Mesenchymal stem cell (in vitro differentiated cells and primary cell): Measurements from ENCODE around the gene NR2F1-AS1.

ENCODE experiments used
- DNase-seq: peaks from one replicate; pipeline ENCODE4 v3.0.0-alpha.2; 2013
- H2AFZ ChIP-seq: one replicate; pipeline ENCODE4 v1.6.1; 2013; ENCODE audit warnings: low read depth, mild to moderate bottlenecking, control low read depth, inconsistent platforms, low read length, moderate library complexity
- H2AK5ac ChIP-seq: 2 replicates; pipeline ENCODE4 v1.6.1; 2013; ENCODE audit warnings: low read length, moderate library complexity, mild to moderate bottlenecking, inconsistent platforms; ENCODE audit not compliant: severe bottlenecking
- H2BK120ac ChIP-seq: one replicate; pipeline ENCODE4 v1.6.1; 2013; ENCODE audit warnings: low read depth, mild to moderate bottlenecking, inconsistent platforms, low read length, moderate library complexity
- H2BK12ac ChIP-seq, 2 experiments: one replicate each; pipeline ENCODE4 v1.6.1; 2013; ENCODE audit warnings: inconsistent platforms in 2 of 2, low read length in 2 of 2, mild to moderate bottlenecking in 2 of 2, moderate library complexity in 2 of 2, control low read depth in 1 of 2
- H2BK15ac ChIP-seq: one replicate; pipeline ENCODE4 v1.6.1; 2013; ENCODE audit warnings: mild to moderate bottlenecking, low read depth, inconsistent platforms; ENCODE audit not compliant: poor library complexity, severe bottlenecking
- H2BK5ac ChIP-seq: 2 replicates; pipeline ENCODE4 v1.6.1; 2013; ENCODE audit warnings: low read depth, mild to moderate bottlenecking, low read length, control low read depth, inconsistent platforms; ENCODE audit not compliant: poor library complexity, severe bottlenecking
- H3K14ac ChIP-seq, 2 experiments: one replicate each; pipeline ENCODE4 v1.6.1; 2013; ENCODE audit warnings: inconsistent platforms in 2 of 2, low read length in 2 of 2, control low read depth in 1 of 2, mild to moderate bottlenecking in 1 of 2, moderate library complexity in 1 of 2
- H3K18ac ChIP-seq, 2 experiments: one replicate each; pipeline ENCODE4 v1.6.1; 2013; ENCODE audit warnings: inconsistent platforms in 2 of 2, low read length in 2 of 2, control low read depth in 1 of 2, low read depth in 1 of 2, mild to moderate bottlenecking in 1 of 2
- H3K23ac ChIP-seq, 2 experiments: one replicate each; pipeline ENCODE4 v1.6.1; 2013; ENCODE audit warnings: inconsistent platforms in 2 of 2, low read length in 2 of 2, mild to moderate bottlenecking in 2 of 2, moderate library complexity in 2 of 2, control low read depth in 1 of 2
- H3K27ac ChIP-seq: 2 replicates; pipeline ENCODE4 v1.5.1; 2013; ENCODE audit warnings: mild to moderate bottlenecking, moderate library complexity, low read length, control low read depth, inconsistent platforms; ENCODE audit not compliant: poor library complexity, severe bottlenecking
- H3K27me3 ChIP-seq, 2 experiments: 2 replicates each; pipeline versions ENCODE4 v1.6.1 to v1.7.0; 2013; ENCODE audit warnings: low read length in 2 of 2, mild to moderate bottlenecking in 2 of 2, moderate library complexity in 2 of 2, control low read depth in 1 of 2, inconsistent platforms in 1 of 2; ENCODE audit not compliant: control insufficient read depth in 1 of 2, insufficient read depth in 1 of 2
- H3K36me3 ChIP-seq, 2 experiments: 2 replicates each; pipeline versions ENCODE4 v1.6.1 to v1.7.0; 2013; ENCODE audit warnings: low read length in 2 of 2, control low read depth in 1 of 2, inconsistent platforms in 1 of 2, low read depth in 1 of 2, mild to moderate bottlenecking in 1 of 2; ENCODE audit not compliant: insufficient read depth in 2 of 2, control insufficient read depth in 1 of 2
- H3K4ac ChIP-seq, 2 experiments: one replicate each; pipeline ENCODE4 v1.6.1; 2013; ENCODE audit warnings: inconsistent platforms in 2 of 2, low read length in 2 of 2, mild to moderate bottlenecking in 2 of 2, moderate library complexity in 2 of 2, control low read depth in 1 of 2, low read depth in 1 of 2
- H3K4me1 ChIP-seq: 2 replicates; pipeline ENCODE4 v1.6.1; 2013; ENCODE audit warnings: low read depth, low read length, control low read depth; ENCODE audit not compliant: control insufficient read depth, insufficient read depth
- H3K4me2 ChIP-seq: 2 replicates; pipeline ENCODE4 v1.6.1; 2013; ENCODE audit warnings: low read length, mild to moderate bottlenecking, inconsistent platforms; ENCODE audit not compliant: poor library complexity, severe bottlenecking
- H3K4me3 ChIP-seq, 2 experiments: 2 replicates each; pipeline versions ENCODE4 v1.5.1 to v1.7.0; 2013; ENCODE audit warnings: low read length in 2 of 2, mild to moderate bottlenecking in 2 of 2, control low read depth in 1 of 2, low read depth in 1 of 2; ENCODE audit not compliant: insufficient read depth in 1 of 2
- H3K79me1 ChIP-seq: replicated peaks from 2 replicates; pipeline ENCODE4 v1.6.1; 2013; ENCODE audit warnings: mild to moderate bottlenecking, control low read depth, low read length, inconsistent platforms; ENCODE audit not compliant: poor library complexity, severe bottlenecking
- H3K9ac ChIP-seq: 2 replicates; pipeline ENCODE4 v1.7.0; 2013; ENCODE audit warnings: mild to moderate bottlenecking, low read length, moderate library complexity
- H3K9me3 ChIP-seq: 2 replicates; pipeline ENCODE4 v1.7.0; 2013; ENCODE audit warnings: mild to moderate bottlenecking, low read length; ENCODE audit not compliant: control insufficient read depth
- H4K8ac ChIP-seq: one replicate; pipeline ENCODE4 v1.6.1; 2013; ENCODE audit warnings: inconsistent platforms, mild to moderate bottlenecking, low read length, moderate library complexity
- H4K91ac ChIP-seq: one replicate; pipeline ENCODE4 v1.6.1; 2013; ENCODE audit warnings: mild to moderate bottlenecking, low read length, inconsistent platforms
- WGBS: methylation state at CpG from one replicate; pipeline ENCODE4 v1.1.7; 2013; ENCODE audit warnings: mixed read lengths; 5-methylcytosine and 5-hydroxymethylcytosine counted together

Gene NR2F1-AS1

DNA sequence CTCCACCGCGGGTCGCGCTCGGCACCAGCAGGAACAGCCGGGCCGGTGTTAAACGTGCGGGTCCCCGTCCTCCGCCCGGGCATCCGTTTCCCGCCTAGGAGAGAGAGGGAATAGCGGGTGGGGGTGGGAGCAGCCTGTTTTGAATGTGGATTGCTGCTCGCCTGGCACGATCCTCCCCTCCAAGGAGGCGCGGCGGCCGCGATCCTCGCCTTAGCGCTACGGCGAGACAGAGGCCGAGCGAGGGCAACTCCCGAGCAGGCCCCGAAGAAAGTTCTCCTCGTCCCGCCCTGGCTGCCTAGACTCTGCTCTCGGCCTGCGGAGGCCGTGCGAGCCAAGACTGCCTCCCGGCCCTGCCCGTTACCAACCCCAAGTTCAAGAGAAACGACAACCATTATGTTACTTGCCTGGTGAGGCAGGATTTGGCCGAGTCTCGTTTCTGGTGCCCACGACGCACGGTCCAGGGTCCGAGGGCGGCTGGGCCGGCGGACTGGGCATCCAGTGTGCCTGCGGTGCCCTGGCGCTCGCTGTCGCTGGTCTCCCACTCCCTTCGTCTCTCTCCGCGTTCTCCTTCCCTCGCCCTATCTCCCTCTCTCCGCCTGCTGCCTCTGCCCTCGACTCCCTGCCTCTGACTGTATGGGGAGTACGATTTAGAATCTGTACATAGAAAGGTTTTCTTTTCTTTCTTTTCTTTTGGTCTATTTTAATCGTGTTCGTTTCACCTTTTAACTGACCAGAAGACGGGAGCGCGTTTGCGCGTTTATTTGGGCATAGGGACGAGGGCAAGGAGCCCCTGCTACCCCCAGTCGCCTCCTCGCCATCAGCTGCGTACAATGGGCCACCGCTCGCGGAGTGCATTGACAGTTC is 724 bp downstream of the NR2F1-AS1 start:
- peak overlapping the region; percentile 99 to 100 for H3K4ac ChIP-seq
- peak overlapping the region; percentile 86 for H3K4me2 ChIP-seq
- no peak overlapping the region for H3K27ac ChIP-seq
- H2AK5ac ChIP-seq, result no peak overlapping the region
- peak overlapping the region; percentile 97 for H4K91ac ChIP-seq
- peak overlapping the region; percentile 30 for H2BK15ac ChIP-seq
- H2BK5ac ChIP-seq, result no peak overlapping the region
- no peaks in the 10 kb centered on the region for H3K9me3 ChIP-seq
- peak overlapping the region; percentile 99 for H4K8ac ChIP-seq
- under 1% methylated on average over 57 of the region's 73 CpGs for WGBS
- peak overlapping the region; percentile 93 for H2BK120ac ChIP-seq
- H3K18ac ChIP-seq, result peak overlapping the region; percentile 100
- H3K79me1 ChIP-seq, result peaks cover 6% of the 10 kb centered on the region
- peak overlapping the region; percentile 89 for H3K9ac ChIP-seq
- H2AFZ ChIP-seq, result peak overlapping the region; percentile 84
- peak overlapping the region; percentile 97 to 100 for H3K23ac ChIP-seq
- peaks cover 16% of the 10 kb centered on the region for H3K4me1 ChIP-seq
- peak; percentile 61 for DNase-seq
- peak overlapping the region; percentile 71 to 95 for H3K4me3 ChIP-seq
- peak overlapping the region; percentile 95 to 97 for H2BK12ac ChIP-seq
- no peaks in the 10 kb centered on the region for H3K36me3 ChIP-seq
- peak overlapping the region; percentile 64 to 99 for H3K14ac ChIP-seq
- H3K27me3 ChIP-seq, result no peaks in the 10 kb centered on the region

DNA sequence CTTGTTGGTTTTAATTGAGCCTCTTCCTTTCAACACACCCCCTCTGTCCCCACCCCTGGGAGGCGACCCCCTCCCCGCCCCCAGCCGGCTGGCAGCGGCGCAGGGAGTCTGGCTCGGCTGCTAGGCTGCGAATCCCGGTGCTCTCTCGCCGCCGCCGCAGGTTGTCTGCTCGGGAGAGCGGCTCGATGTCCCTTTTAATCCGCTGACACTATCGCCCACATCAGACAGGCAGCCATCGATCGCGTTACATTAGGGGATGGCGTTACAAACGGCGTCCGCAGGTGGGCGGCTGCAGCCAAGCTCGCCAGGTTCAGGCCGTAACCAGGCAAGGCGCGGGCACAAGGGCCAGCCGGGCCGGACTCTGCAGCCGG is 1.3 kb downstream of the NR2F1-AS1 start:
- Histone ChIP-seq H3K9ac (peak overlapping the region; percentile 89), H3K4me2 (peak overlapping the region; percentile 86), H2BK120ac (peak overlapping the region; percentile 93), H3K23ac (peak overlapping the region; percentile 68 to 97), H3K18ac (peak overlapping the region; percentile 100), H3K4me3 (peak overlapping the region; percentile 71 to 95), H4K91ac (peak overlapping the region; percentile 97), H2BK12ac (peak overlapping the region; percentile 95 to 97), H2BK15ac (peak overlapping the region; percentile 30), H4K8ac (peak overlapping the region; percentile 99), H3K14ac (peak overlapping the region; percentile 64 to 99), H3K4me1 (peaks cover 13% of the 10 kb centered on the region), H3K27me3 (peaks cover 0 to 4% of the 10 kb centered on the region in 2 experiments), H3K36me3 (no peaks in the 10 kb centered on the region), H3K9me3 (no peaks in the 10 kb centered on the region), H2BK5ac (no peak overlapping the region), H2AFZ (peak overlapping the region; percentile 84), H3K27ac (no peak overlapping the region), H3K4ac (peak overlapping the region; percentile 99 to 100), H3K79me1 (peaks cover 8% of the 10 kb centered on the region), H2AK5ac (no peak overlapping the region)
- no peak for DNase-seq
- under 1% methylated on average over 31 of the region's 32 CpGs for WGBS

DNA sequence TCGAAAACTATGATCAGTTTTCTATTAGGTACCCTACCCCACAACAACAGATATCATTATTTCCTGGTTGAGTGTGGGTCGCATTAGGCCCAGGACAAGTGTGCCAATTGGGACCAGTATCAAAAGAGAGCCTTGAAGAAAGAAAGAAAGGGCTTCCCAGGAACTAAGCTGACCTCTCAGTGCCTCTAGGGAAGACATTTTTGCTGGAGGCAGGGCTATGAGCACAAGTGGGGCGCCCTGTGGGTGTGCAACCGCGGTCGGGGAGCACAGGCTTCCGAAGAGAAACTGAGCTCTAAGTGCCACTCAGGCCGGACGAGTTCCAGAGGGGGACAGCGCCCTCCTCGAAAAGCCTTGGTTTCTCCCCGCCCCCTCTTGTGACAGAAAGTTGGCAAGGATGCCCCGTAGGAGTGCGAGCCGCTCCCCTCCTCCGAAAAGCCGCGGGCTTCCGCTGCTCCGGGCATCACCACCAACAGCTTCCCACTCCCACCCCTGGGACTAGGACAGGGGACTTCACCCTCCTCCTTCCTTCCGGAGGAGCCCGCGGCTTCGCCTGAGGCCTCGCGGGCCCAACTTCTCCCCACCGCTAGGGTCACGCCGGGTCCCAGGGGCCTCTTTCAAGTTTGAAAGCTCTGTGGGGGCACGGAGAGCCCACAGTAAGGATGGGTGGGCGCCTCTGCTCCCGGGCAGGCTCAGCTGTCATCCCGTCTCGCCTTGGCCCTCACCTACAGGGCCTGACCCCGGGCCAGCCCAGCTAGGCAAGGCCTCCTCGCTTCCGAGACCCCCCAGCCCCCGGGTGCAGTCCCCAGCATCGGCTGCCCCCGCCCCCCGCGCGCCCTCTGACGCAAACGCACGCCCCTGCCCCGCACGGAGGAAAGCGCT is 2.0 kb downstream of the NR2F1-AS1 start:
- H3K18ac ChIP-seq, result peak overlapping the region; percentile 86 to 89
- 4% methylated on average over 49 of the region's 49 CpGs for WGBS
- peaks cover 13% of the 10 kb centered on the region for H3K4me1 ChIP-seq
- peak overlapping the region; percentile 49 for H2AFZ ChIP-seq
- H3K27me3 ChIP-seq, result peaks cover 0 to 10% of the 10 kb centered on the region in 2 experiments
- H3K9ac ChIP-seq, result peak overlapping the region; percentile 81
- H3K4me2 ChIP-seq, result peak overlapping the region; percentile 86
- DNase-seq, result peak; percentile 74
- H2BK120ac ChIP-seq, result peak overlapping the region; percentile 93
- H3K4me3 ChIP-seq, result peak overlapping the region; percentile 71 to 95
- H3K9me3 ChIP-seq, result no peaks in the 10 kb centered on the region
- peak overlapping the region; percentile 100 for H2BK15ac ChIP-seq
- H3K23ac ChIP-seq, result peak overlapping the region in 1 of 2 experiments; percentile 96
- peak overlapping the region in 1 of 2 experiments; percentile 96 for H3K14ac ChIP-seq
- peak overlapping the region; percentile 95 for H4K91ac ChIP-seq
- H3K79me1 ChIP-seq, result peaks cover 8% of the 10 kb centered on the region
- no peak overlapping the region for H2BK5ac ChIP-seq
- peak overlapping the region; percentile 81 to 90 for H3K4ac ChIP-seq
- H4K8ac ChIP-seq, result peak overlapping the region; percentile 99
- no peaks in the 10 kb centered on the region for H3K36me3 ChIP-seq
- H3K27ac ChIP-seq, result no peak overlapping the region
- no peak overlapping the region for H2AK5ac ChIP-seq
- H2BK12ac ChIP-seq, result peak overlapping the region; percentile 56 to 93
